HepG2 (cell line): Measurements from ENCODE around the gene ACSS2. TPM values are rescaled to one million over a fixed set of nuclear protein-coding genes. Genes with fewer than 3 reads are reported as not detected.

Source experiments
- ATAC-seq: fragments of 200-7000 bp; cut with Tn5 transposase; 3 replicates; pipeline ENCODE4 v1.9.1; 2020; ENCODE audit warnings: mild to moderate bottlenecking, moderate library complexity
- BruUV-seq: library from RNA; stranded (reverse); fragments of 400-500 nt; replicated peaks from 2 replicates; lab custom pipeline; 2021; lab: Mats Ljungman, UMichigan
- CTCF ChIA-PET: fragments of 300-600 bp; formaldehyde crosslinking; extraction: SDS; loops from one replicate; lab custom pipeline; 2021; ENCODE audit warnings: low total read pairs, inconsistent platforms, low intra/inter-chr PET ratio; lab: Yijun Ruan, JAX
- POLR2A ChIA-PET: fragments of 350-600 bp; sonication (Branson Sonifier 250); formaldehyde crosslinking; loops from one replicate; lab custom pipeline; 2020; ENCODE audit warnings: antibody characterized with exemption, inconsistent platforms; lab: Yijun Ruan, JAX
- DNase-seq: peaks from one replicate; pipeline ENCODE4 v3.0.0-alpha.2; 2015; ENCODE audit warnings: low spot score
- FAIRE-seq: peaks from 3 replicates; lab custom pipeline; 2011; peaks lifted over from hg19 to GRCh38; lab: Jason Lieb, UNC
- H2AFZ ChIP-seq: one replicate; pipeline ENCODE4 v1.6.1; 2011; ENCODE audit warnings: low read length, inconsistent platforms
- H3K27ac ChIP-seq: fragments of 300-600 bp; 3 replicates; pipeline ENCODE4 v1.8.0; 2011; ENCODE audit warnings: mixed run types, mild to moderate bottlenecking, mixed read lengths, low read length, inconsistent platforms; ENCODE audit not compliant: insufficient read depth; ENCODE audit errors: extremely low read length
- H3K27me3 ChIP-seq, 2 experiments: fragments of 200-600 bp in 1 of 2; 2 replicates in 1 of 2; 3 replicates in 1 of 2; pipeline versions ENCODE4 v1.6.0 to v1.8.0; 2011; ENCODE audit warnings: low read length in 2 of 2, mild to moderate bottlenecking in 2 of 2, moderate library complexity in 2 of 2, inconsistent platforms in 1 of 2; ENCODE audit not compliant: insufficient read depth in 2 of 2, control insufficient read depth in 1 of 2
- H3K36me3 ChIP-seq, 2 experiments: fragments of 200-600 bp in 1 of 2; replicated peaks in 1 of 2; 2 replicates in 1 of 2; 3 replicates in 1 of 2; pipeline versions ENCODE4 v1.5.1 to v1.8.0; 2011; ENCODE audit warnings: low read length in 2 of 2, inconsistent platforms in 1 of 2; ENCODE audit not compliant: insufficient read depth in 2 of 2, control insufficient read depth in 1 of 2
- H3K4me1 ChIP-seq: 2 replicates; pipeline ENCODE4 v1.5.1; 2012; ENCODE audit warnings: low read length, inconsistent platforms; ENCODE audit not compliant: insufficient read depth
- H3K4me2 ChIP-seq: 2 replicates; pipeline ENCODE4 v1.6.0; 2011; ENCODE audit warnings: low read depth, low read length, inconsistent platforms
- H3K4me3 ChIP-seq, 3 experiments: fragments of 200-600 bp in 1 of 3; sonication (generic), shearing (Covaris generic) in 1 of 3; replicated peaks in 1 of 3; 2 replicates each; pipeline ENCODE4 v1.5.1; 2011 to 2016; ENCODE audit warnings: low read length in 3 of 3, inconsistent platforms in 2 of 3, low read depth in 2 of 3, mild to moderate bottlenecking in 2 of 3, control low read depth in 1 of 3, mixed read lengths in 1 of 3; ENCODE audit not compliant: insufficient read depth in 1 of 3
- H3K79me2 ChIP-seq: one replicate; pipeline ENCODE4 v1.6.1; 2011; ENCODE audit warnings: low read length, inconsistent platforms; ENCODE audit not compliant: insufficient read depth
- H3K9ac ChIP-seq: 2 replicates; pipeline ENCODE4 v1.6.0; 2011; ENCODE audit warnings: mild to moderate bottlenecking, low read depth, low read length, inconsistent platforms; ENCODE audit not compliant: insufficient read depth
- H3K9me3 ChIP-seq: 2 replicates; pipeline ENCODE4 v1.5.1; 2012; ENCODE audit warnings: mild to moderate bottlenecking, low read length
- H4K20me1 ChIP-seq: 2 replicates; pipeline ENCODE4 v1.6.0; 2011; ENCODE audit warnings: inconsistent platforms, mild to moderate bottlenecking, low read length, moderate library complexity; ENCODE audit not compliant: insufficient read depth
- ARID3A ChIP-seq: IDR thresholded peaks from 2 replicates; pipeline ENCODE4 v1.6.1; 2012; ENCODE audit warnings: low read depth, low read length, improper control_type of control experiment
- ATRX ChIP-seq: sonication (generic); formaldehyde crosslinking; IDR thresholded peaks from 2 replicates; pipeline ENCODE4 v1.4.0; 2020; ENCODE audit warnings: missing genetic modification reagents, borderline replicate concordance
- CBX1 ChIP-seq: IDR thresholded peaks from one replicate; pipeline ENCODE4 v1.6.1; 2016; ENCODE audit warnings: antibody characterized with exemption, low read depth
- CBX2 ChIP-seq, 2 experiments: fragments of 200-600 bp in 1 of 2; sonication (generic); formaldehyde crosslinking in 1 of 2; IDR thresholded peaks; 2 replicates each; pipeline versions ENCODE4 v1.7.0 to v1.8.1; 2018 to 2022; ENCODE audit warnings: low read depth in 2 of 2, low read length in 1 of 2, mild to moderate bottlenecking in 1 of 2, missing genetic modification reagents in 1 of 2
- FOXK1 ChIP-seq: sonication (generic); formaldehyde crosslinking; IDR thresholded peaks from 2 replicates; pipeline ENCODE4 v1.4.0; 2020; ENCODE audit warnings: low read depth, missing genetic modification reagents, borderline replicate concordance
- GZF1 ChIP-seq: sonication (generic); formaldehyde crosslinking; IDR thresholded peaks from 2 replicates; pipeline ENCODE4 v1.5.1; 2020; ENCODE audit warnings: mild to moderate bottlenecking, missing genetic modification reagents
- IRF1 ChIP-seq: sonication (generic); formaldehyde crosslinking; IDR thresholded peaks from 2 replicates; pipeline ENCODE4 v1.4.0; 2020; ENCODE audit warnings: low read depth, mild to moderate bottlenecking, missing genetic modification reagents
- KAT8 ChIP-seq: IDR thresholded peaks from 2 replicates; pipeline ENCODE4 v1.6.1; 2016; ENCODE audit warnings: missing genetic modification reagents, missing compliant biosample characterization
- POLR2AphosphoS5 ChIP-seq: IDR thresholded peaks from 2 replicates; pipeline ENCODE4 v1.6.1; 2012; ENCODE audit warnings: low read depth, low read length
- RERE ChIP-seq: IDR thresholded peaks from 2 replicates; pipeline ENCODE4 v1.6.1; 2016; ENCODE audit warnings: low read depth, missing genetic modification reagents, missing compliant biosample characterization
- SETDB1 ChIP-seq: sonication (generic); formaldehyde crosslinking; IDR thresholded peaks from 2 replicates; pipeline ENCODE4 v1.5.1; 2020; ENCODE audit warnings: missing genetic modification reagents, mild to moderate bottlenecking, borderline replicate concordance
- SKI ChIP-seq: fragments of 450-650 bp; IDR thresholded peaks from one replicate; pipeline ENCODE4 v1.6.1; 2018; ENCODE audit warnings: mild to moderate bottlenecking; ENCODE audit not compliant: partially characterized antibody
- SP2 ChIP-seq: sonication (generic); formaldehyde crosslinking; IDR thresholded peaks from 2 replicates; pipeline ENCODE4 v1.5.1; 2020; ENCODE audit warnings: mild to moderate bottlenecking, missing genetic modification reagents
- TEAD3 ChIP-seq: optimal IDR thresholded peaks from 2 replicates; pipeline ENCODE3; 2016; ENCODE audit warnings: borderline replicate concordance
- ZBTB44 ChIP-seq: sonication (generic); formaldehyde crosslinking; IDR thresholded peaks from 2 replicates; pipeline ENCODE4 v1.4.0; 2020; ENCODE audit warnings: missing genetic modification reagents
- ZIK1 ChIP-seq: sonication (generic); formaldehyde crosslinking; IDR thresholded peaks from 2 replicates; pipeline ENCODE4 v1.5.0; 2020; ENCODE audit warnings: mild to moderate bottlenecking, low read depth, missing genetic modification reagents, borderline replicate concordance
- WGBS: methylation state at CpG from one replicate; pipeline ENCODE4 v1.1.6; 2017; ENCODE audit warnings: low lambda C conversion rate; 5-methylcytosine and 5-hydroxymethylcytosine counted together
- in situ Hi-C: cut with HindIII; loops from 2 replicates; pipeline ENCODE4 v1.10.0; 2017; ENCODE audit warnings: low pct_unique_long_range_greater_than_20kb; ENCODE audit not compliant: extremely low pct_ligation_motif_present
- intact Hi-C: fragments of 100-400 bp; cut with micrococcal nuclease; formaldehyde crosslinking; loops from one replicate; pipeline ENCODE4 v1.10.0; 2022; ENCODE audit not compliant: unreplicated experiment
- polyA plus RNA-seq, 8 experiments: library from polyadenylated mRNA; depleted of rRNA in 3 of 8; stranded (reverse) in 7 of 8; unstranded in 1 of 8; fragments of >200 nt; fragmentation: Illumina TruSeq in 4 of 8; extraction: Trizol in 4 of 8; gene quantifications; 2 replicates each; pipeline versions ENCODE4 v1.2.1 to v1.2.3, GENCODE V29; 2011 to 2016; ENCODE audit warnings: low read depth in 4 of 8, missing spikeins in 1 of 8, mixed read lengths in 1 of 8; ENCODE audit not compliant: insufficient read depth in 1 of 8
- total RNA-seq, 5 experiments: library from RNA; depleted of rRNA; stranded (reverse); fragments of >200 nt; fragmentation: Illumina TruSeq; extraction: Trizol; gene quantifications; 2 replicates each; pipeline ENCODE4 v1.2.3, GENCODE V29; 2016; ENCODE audit warnings: low read depth in 1 of 5

ACSS2 gene
- total and polyA plus RNA-seq, 2 of the 13 experiments (the other 11 are each of a cell fraction or from before 2014, with no cell fraction given): 72.8 to 89.7 TPM

GRCh38 chr20:34946661-34947060, 70.2 kb downstream of the ACSS2 start:
- peak; percentile 61 for ATAC-seq
- H3K27ac ChIP-seq: peak overlapping the region; percentile 17
- H3K36me3 ChIP-seq: peaks cover 15 to 51% of the 10 kb centered on the region in 2 experiments
- in situ Hi-C loops (no loop called here), intact Hi-C loops (no loop called here)
- no peaks in the 10 kb centered on the region for H3K27me3 ChIP-seq
- no peak overlapping the region for H3K4me3 ChIP-seq
- BruUV-seq: no TSS peak
- no peak overlapping the region for H3K9ac ChIP-seq
- H2AFZ ChIP-seq: no peak overlapping the region
- H3K4me1 ChIP-seq: peaks cover 22% of the 10 kb centered on the region
- DNase-seq: peak; percentile 58
- ChIA-PET POLR2A (interaction anchor here (0.8 to 1.5 kb wide), 3 partner anchors 8 to 9 kb away, joined by 3 to 6 read pairs (median 3); partner anchors contain the start of genes GSS and MYH7B), CTCF (no interaction called here)
- WGBS: 77% methylated on average over 3 of the region's 3 CpGs
- no peaks in the 10 kb centered on the region for H4K20me1 ChIP-seq
- no peaks in the 10 kb centered on the region for H3K9me3 ChIP-seq
- H3K79me2 ChIP-seq: no peaks in the 10 kb centered on the region
- no peak overlapping the region for H3K4me2 ChIP-seq
- peak; percentile 56 for FAIRE-seq
- no peak for TF ChIP-seq GZF1 (CRISPR knock-in tag)
- no peak for TF ChIP-seq FOXK1 (CRISPR knock-in tag)
- TF ChIP-seq POLR2AphosphoS5: no peak
- TF ChIP-seq ZIK1 (CRISPR knock-in tag): no peak
- TF ChIP-seq RERE (CRISPR knock-in tag): no peak
- no peak for TF ChIP-seq ATRX (CRISPR knock-in tag)
- no peak for TF ChIP-seq ZBTB44 (CRISPR knock-in tag)
- peak; percentile 53 for TF ChIP-seq SKI
- TF ChIP-seq KAT8 (CRISPR knock-in tag): no peak
- TF ChIP-seq SP2 (CRISPR knock-in tag): no peak
- TF ChIP-seq SETDB1 (CRISPR knock-in tag): no peak
- no peak for TF ChIP-seq IRF1 (CRISPR knock-in tag)
- peak; percentile 89 for TF ChIP-seq TEAD3 (CRISPR knock-in tag)
- 0 out of 2 replicates have a peak, but pooled peaks have one; percentile 20 for TF ChIP-seq ARID3A
- no peak for TF ChIP-seq CBX2 (IDR thresholded peaks at IDR 0.05; ENCODE audit: low read depth, low read length)
- no peak for TF ChIP-seq CBX2 (CRISPR knock-in tag; IDR thresholded peaks at IDR 0.05; ENCODE audit: low read depth)
- TF ChIP-seq CBX1: no peak
